ENCODE results near the gene ST6GALNAC6.

Gene ST6GALNAC6

DNA sequence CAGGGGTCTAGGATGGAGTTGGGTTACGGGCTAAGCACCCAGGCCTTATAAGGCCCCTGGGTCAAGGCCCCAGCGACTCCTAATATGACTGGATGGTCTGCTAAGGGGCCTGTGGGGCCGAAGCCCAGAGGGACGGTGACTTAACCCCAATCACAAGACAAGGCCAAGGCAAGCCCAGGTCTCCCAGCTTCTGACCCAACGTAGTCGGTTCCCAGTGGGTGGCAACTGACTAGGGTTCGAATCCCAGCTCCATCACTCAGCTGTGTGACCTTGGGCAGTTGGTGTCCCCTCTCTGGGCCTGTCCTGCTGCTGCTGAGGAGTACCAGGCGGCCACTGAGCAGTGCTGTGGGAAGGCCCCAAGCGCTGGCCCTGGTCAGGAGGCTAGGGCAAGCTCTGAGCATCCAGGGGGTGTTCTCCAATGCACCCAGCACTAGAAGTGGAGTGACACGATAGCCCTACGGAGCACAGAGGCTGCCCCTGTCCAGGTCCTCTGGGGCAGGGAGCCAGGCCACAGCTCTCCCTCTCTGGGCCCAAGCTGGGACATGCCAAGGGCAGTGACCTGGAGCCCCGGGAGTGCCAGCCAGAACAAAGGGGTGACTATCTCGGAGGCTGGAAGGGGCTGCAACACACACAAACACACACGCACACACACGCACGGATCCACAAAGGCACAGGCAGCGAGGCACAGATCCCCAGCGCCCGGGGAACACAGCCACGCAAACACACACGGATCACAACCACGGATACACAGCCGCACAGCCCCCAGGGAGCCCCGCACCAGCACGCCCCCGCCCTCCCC is 22.4 kb downstream of the ST6GALNAC6 start:
- DNase-seq (ENCODE audit: low read depth) = no peak
- no peak overlapping the region for H3K4me3 ChIP-seq (ENCODE audit: low read depth, low read length)
- TF ChIP-seq, protein P1, sequence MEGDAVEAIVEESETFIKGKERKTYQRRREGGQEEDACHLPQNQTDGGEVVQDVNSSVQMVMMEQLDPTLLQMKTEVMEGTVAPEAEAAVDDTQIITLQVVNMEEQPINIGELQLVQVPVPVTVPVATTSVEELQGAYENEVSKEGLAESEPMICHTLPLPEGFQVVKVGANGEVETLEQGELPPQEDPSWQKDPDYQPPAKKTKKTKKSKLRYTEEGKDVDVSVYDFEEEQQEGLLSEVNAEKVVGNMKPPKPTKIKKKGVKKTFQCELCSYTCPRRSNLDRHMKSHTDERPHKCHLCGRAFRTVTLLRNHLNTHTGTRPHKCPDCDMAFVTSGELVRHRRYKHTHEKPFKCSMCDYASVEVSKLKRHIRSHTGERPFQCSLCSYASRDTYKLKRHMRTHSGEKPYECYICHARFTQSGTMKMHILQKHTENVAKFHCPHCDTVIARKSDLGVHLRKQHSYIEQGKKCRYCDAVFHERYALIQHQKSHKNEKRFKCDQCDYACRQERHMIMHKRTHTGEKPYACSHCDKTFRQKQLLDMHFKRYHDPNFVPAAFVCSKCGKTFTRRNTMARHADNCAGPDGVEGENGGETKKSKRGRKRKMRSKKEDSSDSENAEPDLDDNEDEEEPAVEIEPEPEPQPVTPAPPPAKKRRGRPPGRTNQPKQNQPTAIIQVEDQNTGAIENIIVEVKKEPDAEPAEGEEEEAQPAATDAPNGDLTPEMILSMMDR (IDR thresholded peaks at IDR 0.05; ENCODE audit: insufficient read depth, low read depth, low read length, missing control alignments) = no peak

DNA sequence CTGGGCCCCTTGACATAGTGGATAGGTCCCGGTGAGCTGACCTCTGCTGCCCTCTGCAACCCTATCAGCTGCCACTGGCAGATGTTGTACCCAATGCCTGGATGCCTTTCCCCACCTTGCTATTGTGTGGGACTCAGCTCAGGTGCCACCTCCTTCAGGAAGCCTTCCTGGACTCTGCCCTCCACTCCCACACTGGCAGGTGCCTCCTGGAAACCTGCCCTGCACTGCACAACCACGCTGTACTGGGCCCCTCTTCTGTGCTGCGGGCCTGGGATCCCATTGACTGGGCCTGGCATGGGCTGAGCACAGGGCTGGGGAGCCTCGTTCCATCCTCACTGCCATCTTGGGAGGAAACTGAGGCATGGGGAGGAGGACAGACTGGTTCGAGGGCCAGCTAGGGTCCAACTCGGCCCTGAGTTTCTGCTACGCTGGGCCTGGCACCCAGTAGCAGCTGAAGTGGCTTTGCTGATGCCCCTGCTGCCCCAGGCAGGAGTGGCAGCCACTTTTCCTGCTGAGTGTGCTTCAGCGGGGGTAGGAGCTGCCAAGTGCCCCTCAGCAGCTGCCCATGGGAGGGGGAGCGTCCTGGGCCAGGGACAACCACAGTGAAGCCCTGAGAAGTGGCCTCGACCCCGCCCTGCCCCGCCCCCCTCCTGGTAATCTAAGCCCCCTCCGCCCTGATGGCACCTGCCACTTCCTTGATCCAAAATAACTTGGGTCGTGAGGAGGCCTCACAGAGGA is 23.2 kb downstream of the ST6GALNAC6 start:
- DNase-seq (ENCODE audit: low read depth) = no peak
- H3K4me3 ChIP-seq (ENCODE audit: low read depth, low read length) = no peak overlapping the region
- TF ChIP-seq, protein P1 (IDR thresholded peaks at IDR 0.05; ENCODE audit: insufficient read depth, low read depth, low read length, missing control alignments) = no peak

DNA sequence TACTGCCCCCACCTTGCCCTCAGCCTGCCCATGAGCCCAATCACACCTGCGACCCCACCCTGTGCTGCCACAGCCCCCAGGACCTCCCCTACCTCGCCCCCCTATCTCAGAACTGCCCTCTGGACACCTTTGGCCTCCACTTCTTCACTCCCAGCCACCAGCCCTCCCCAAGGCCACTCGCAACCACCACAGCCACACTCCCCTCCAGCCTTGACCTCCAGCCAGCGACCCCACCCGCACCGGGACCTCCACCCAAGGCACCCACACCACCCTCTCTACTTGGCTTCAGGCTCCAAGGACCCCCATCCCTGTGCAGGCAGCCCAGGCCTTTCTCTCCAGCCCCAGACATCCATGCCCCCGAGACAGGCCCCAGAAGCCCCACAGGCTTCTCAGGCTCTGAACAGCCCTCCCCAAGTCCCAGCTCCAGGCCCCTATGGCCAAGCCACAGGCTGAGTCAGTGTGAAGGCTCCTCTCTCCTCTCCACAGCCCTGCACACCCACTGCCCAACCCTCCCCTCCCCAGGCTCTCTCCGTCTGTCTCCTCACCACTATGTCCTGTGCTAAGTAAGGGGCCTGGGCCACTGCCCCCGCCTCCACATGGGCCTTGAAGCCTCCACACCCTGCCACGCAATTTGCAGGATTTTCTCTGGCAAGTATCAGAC is 24.0 kb downstream of the ST6GALNAC6 start:
- no peak for DNase-seq (ENCODE audit: low read depth)
- TF ChIP-seq, protein P1 (IDR thresholded peaks at IDR 0.05; ENCODE audit: insufficient read depth, low read depth, low read length, missing control alignments) = no peak
- no peak overlapping the region for H3K4me3 ChIP-seq (ENCODE audit: low read depth, low read length)

DNA sequence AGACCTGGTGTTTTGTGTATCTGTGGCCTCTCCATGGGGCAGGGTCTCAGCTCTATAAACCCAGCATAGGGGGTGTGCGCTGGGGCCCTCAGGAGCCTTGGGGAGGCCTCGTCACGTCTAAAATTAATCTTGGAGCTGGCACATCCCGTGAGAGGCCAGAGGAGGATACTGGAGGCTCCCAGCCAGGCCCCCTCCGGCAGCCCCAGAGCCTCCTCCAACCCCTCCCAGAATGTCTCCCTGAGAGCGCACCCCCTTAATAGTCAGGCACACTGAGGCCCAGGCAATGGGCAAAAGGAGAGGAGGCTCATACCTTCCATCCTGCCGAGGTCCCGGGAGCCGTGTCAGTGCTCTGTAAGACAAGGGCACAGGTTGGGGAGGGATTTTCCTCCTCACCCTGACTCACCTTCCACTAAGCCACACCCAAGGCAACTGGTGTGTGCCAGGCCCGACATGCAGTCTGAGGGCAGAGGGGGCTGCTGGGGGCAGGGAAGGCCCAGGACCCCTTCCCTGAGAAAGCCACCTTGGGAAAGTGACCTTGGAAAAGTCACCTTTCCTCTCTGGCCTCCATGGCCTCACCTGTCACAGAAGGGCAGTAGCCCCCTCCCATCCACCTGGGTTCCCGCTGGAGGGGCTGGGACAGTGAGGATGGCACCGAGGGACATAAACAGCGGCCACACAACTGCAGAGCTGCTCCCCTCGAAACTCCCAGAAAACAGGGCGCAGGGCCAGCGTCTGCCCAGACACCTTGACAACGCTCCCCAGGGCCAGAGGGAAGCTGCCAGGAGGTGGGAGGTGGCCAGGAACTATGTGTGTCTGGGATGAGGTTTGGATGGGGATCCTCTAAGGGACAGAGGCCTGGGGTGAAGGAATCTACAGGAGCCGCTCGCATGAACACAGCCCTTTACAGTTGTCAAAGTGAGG is 24.8 kb downstream of the ST6GALNAC6 start:
- DNase-seq (ENCODE audit: low read depth) = no peak
- TF ChIP-seq, protein P1 (IDR thresholded peaks at IDR 0.05; ENCODE audit: insufficient read depth, low read depth, low read length, missing control alignments) = no peak
- H3K4me3 ChIP-seq (ENCODE audit: low read depth, low read length) = no peak overlapping the region

DNA sequence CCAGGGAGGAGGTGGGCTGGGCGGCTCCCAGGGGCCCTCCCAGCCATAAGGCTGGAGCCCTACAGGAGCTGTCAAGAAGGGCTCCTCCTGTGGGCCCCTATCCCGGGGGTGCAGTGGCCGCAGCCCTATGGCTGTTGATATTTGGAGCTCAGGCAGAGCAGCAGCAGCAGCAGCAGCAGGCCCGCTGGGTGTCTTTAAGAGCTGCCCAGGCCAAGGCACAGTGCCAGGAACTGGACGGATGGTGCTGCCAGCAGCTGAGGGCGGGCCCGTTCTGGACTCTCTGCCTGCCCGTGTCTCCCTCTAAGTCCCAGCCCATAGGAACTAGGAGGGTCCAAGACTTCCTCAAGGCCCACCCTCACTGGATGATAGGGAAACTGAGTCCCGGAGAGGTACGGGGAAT is 25.5 kb downstream of the ST6GALNAC6 start:
- no peak overlapping the region for H3K4me3 ChIP-seq (ENCODE audit: low read depth, low read length)
- no peak for DNase-seq (ENCODE audit: low read depth)
- TF ChIP-seq, protein P1 (IDR thresholded peaks at IDR 0.05; ENCODE audit: insufficient read depth, low read depth, low read length, missing control alignments) = no peak

DNA sequence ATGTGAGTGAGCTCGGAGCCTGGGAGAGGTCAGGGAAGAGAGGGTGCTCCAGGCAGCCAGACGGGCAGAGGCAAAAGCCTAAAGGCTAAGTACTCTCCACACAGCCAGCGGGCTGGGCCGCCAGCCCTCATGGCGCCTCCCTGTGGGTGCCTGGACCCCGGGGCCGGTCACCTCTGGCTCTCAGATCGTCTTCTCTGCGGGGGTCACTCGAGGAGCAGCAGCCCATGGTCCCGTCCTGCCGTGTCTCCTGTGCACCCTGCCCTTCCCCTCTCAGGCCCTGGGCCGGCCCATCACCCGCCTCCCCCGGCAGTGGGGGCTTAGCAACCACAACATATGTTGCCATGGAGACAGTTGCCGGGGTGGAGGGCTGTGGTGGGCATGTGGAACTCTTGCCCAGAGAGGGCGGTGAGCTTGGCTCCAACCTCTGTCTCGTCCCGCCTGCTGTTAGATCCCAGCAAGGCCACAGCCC is 26.1 kb downstream of the ST6GALNAC6 start:
- no peak for DNase-seq (ENCODE audit: low read depth)
- TF ChIP-seq, protein P1 (IDR thresholded peaks at IDR 0.05; ENCODE audit: insufficient read depth, low read depth, low read length, missing control alignments) = no peak
- no peak overlapping the region for H3K4me3 ChIP-seq (ENCODE audit: low read depth, low read length)

All from GM12865 (cell line).